ENCODE data around the gene ST3GAL3.

The ST3GAL3 gene

DNA sequence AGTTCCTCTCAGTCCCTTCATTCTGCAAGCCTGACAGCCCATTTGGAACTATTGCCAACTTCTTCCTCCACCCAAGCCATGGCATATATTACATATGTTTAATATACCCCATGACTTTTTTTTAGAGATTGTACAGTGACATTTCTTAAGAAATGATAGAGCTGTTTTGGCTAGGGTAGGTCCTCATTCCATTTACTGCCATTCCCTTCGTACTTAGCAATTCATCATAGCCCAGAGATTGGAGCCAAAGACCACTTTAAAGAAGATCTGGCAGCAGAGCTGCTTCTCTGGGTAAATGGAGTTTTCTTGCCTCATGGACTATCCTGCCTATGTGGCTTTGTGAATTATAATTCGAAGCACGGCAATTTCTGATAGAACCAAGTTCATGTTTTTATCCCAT lies 93.4 kb downstream of the ST3GAL3 start:
- no peaks in the 10 kb centered on the region for H3K36me3 ChIP-seq
- no peaks in the 10 kb centered on the region for H3K9me3 ChIP-seq
- H3K4me1 ChIP-seq = no peaks in the 10 kb centered on the region
- no peak overlapping the region for H3K4me3 ChIP-seq (ENCODE audit: low read depth, low read length)
- DNase-seq = no peak
- H3K27me3 ChIP-seq = no peaks in the 10 kb centered on the region
- TF ChIP-seq, protein P1, sequence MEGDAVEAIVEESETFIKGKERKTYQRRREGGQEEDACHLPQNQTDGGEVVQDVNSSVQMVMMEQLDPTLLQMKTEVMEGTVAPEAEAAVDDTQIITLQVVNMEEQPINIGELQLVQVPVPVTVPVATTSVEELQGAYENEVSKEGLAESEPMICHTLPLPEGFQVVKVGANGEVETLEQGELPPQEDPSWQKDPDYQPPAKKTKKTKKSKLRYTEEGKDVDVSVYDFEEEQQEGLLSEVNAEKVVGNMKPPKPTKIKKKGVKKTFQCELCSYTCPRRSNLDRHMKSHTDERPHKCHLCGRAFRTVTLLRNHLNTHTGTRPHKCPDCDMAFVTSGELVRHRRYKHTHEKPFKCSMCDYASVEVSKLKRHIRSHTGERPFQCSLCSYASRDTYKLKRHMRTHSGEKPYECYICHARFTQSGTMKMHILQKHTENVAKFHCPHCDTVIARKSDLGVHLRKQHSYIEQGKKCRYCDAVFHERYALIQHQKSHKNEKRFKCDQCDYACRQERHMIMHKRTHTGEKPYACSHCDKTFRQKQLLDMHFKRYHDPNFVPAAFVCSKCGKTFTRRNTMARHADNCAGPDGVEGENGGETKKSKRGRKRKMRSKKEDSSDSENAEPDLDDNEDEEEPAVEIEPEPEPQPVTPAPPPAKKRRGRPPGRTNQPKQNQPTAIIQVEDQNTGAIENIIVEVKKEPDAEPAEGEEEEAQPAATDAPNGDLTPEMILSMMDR (IDR thresholded peaks at IDR 0.05; ENCODE audit: low read depth, low read length) = no peak

DNA sequence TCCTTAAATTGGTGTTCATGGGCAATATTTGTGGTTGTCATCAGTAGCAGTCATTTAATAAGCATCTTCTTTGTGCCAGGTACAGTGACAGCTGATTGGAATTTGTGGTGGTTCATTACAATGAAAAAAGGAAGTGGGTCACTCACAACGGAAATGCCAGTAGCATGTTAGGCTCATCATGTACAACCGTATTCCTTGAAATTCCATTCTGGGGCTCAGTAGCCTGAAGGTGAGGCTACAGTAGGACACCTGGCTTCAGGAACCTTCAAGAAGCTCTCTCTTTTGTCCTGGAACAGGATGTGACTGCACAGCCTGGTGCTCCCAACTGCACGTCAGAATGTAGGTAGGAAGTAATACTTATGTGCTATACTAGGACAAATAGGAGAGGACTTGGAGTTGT lies 93.9 kb downstream of the ST3GAL3 start:
- H3K4me1 ChIP-seq = no peaks in the 10 kb centered on the region
- no peaks in the 10 kb centered on the region for H3K36me3 ChIP-seq
- no peak for DNase-seq
- H3K4me3 ChIP-seq (ENCODE audit: low read depth, low read length) = no peak overlapping the region
- H3K9me3 ChIP-seq = no peaks in the 10 kb centered on the region
- H3K27me3 ChIP-seq = no peaks in the 10 kb centered on the region
- TF ChIP-seq, protein P1 (IDR thresholded peaks at IDR 0.05; ENCODE audit: low read depth, low read length) = no peak

DNA sequence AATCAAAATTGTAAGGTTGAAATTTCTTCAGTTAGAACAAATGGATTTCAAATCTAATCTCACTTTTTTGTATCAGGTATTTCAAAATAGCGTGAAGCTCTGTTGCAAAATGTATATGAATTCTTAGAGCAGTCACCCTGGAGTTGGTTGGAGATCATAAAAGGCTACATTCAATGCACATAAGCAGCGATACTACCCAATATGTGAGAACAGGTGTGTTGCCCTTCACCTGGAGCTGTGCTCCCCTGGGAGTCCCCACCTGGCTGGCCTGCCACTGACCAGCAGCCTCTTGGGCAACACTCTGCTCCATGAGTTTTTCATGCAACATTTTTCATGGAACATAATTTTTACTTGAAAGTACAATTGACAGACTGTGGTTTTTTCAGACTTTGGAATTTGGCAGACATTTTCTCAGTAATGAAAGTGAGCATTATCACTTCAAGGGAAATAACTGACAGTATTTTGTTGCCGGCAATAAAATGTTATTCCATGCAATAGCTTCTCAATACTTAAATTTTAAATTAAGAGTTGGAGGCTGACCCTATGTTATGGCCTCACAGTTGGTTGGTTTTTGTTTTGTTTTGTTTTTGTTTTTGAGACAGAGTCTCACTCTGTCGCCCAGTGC lies 95.1 kb downstream of the ST3GAL3 start:
- Histone ChIP-seq H3K36me3 (no peaks in the 10 kb centered on the region), H3K4me1 (no peaks in the 10 kb centered on the region), H3K27me3 (no peaks in the 10 kb centered on the region), H3K9me3 (no peaks in the 10 kb centered on the region), H3K4me3 (ENCODE audit: low read depth, low read length) (no peak overlapping the region)
- TF ChIP-seq, protein P1 (IDR thresholded peaks at IDR 0.05; ENCODE audit: low read depth, low read length) = no peak
- DNase-seq = no peak

DNA sequence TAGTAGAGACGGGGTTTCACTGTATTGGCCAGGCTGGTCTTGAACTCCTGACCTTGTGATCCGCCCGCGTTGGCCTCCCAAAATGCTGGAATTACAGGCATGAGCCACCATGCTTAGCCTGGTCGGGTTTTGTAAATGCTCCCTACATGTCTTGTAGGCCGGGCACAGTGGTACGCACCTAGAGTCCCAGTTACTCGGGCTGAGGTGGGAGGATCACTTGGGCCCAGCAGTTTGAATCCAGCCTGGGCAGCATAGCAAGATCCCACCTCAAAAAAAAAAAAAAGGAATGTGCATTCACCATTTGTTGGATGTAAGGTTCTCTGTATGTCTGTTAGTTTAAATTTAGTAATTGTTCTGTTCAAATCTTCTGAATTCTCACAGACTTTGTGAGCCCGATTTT lies 95.8 kb downstream of the ST3GAL3 start:
- Histone ChIP-seq H3K36me3 (no peaks in the 10 kb centered on the region), H3K9me3 (no peaks in the 10 kb centered on the region), H3K4me1 (no peaks in the 10 kb centered on the region), H3K27me3 (no peaks in the 10 kb centered on the region), H3K4me3 (ENCODE audit: low read depth, low read length) (no peak overlapping the region)
- no peak for DNase-seq
- TF ChIP-seq, protein P1 (IDR thresholded peaks at IDR 0.05; ENCODE audit: low read depth, low read length) = no peak

DNA sequence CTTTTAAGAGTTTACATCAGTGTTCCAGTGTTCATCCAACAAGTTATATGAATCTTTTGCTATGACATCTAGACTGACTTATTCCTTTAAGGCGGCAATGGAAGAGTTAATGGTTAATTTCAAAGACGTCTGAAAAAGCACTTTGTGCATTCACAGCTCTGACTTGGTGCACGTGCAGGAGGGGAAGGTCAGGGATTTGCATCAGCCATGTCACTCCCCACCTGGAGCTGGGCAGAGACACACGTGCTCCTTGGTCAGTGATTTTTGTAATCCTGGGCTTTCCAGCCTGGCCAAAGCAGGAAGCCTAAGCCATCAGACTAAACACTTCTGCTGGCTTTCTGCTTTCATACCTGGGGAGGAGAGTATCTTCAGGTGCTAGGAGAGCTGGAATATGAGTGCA lies 96.3 kb downstream of the ST3GAL3 start:
- TF ChIP-seq, protein P1 (IDR thresholded peaks at IDR 0.05; ENCODE audit: low read depth, low read length) = no peak
- H3K4me3 ChIP-seq (ENCODE audit: low read depth, low read length) = no peak overlapping the region
- H3K4me1 ChIP-seq = no peaks in the 10 kb centered on the region
- H3K36me3 ChIP-seq = no peaks in the 10 kb centered on the region
- no peak for DNase-seq
- no peaks in the 10 kb centered on the region for H3K27me3 ChIP-seq
- no peaks in the 10 kb centered on the region for H3K9me3 ChIP-seq

DNA sequence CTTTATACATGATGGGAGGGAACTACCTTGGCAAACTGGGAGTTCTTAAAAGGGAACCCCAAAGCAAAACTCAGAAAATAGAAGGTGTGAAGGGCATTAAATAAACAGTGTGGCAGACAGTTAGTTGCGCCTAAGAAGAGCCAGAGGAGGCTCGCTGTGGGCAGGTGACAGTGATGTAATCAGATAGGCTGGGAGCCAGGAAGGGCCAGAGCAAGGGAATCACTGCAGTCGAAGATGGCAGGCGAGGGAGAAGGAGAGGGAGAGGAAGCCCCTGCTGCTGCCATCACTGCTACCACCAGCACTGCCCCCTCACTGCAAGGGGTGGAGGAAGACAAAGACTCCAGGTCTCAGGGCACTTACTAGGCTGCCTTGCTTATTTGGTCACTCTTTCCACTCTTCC lies 97.2 kb downstream of the ST3GAL3 start:
- no peak overlapping the region for H3K4me3 ChIP-seq (ENCODE audit: low read depth, low read length)
- no peaks in the 10 kb centered on the region for H3K27me3 ChIP-seq
- DNase-seq = no peak
- no peaks in the 10 kb centered on the region for H3K9me3 ChIP-seq
- TF ChIP-seq, protein P1 (IDR thresholded peaks at IDR 0.05; ENCODE audit: low read depth, low read length) = no peak
- H3K4me1 ChIP-seq = no peaks in the 10 kb centered on the region
- no peaks in the 10 kb centered on the region for H3K36me3 ChIP-seq

All from BE2C (cell line).